GM19043 (cell line): ENCODE measurements around the gene LSP1.
"Not testable (repeated sequence)": the region's sequence is repeated elsewhere in the genome, so short reads cannot be mapped to it uniquely, and the experiment has no call there.

Experiments
- ATAC-seq: cut with Tn5 transposase; IDR thresholded peaks from one replicate; pipeline ENCODE4 v1.9.1; 2021; ENCODE audit warnings: low read depth; ENCODE audit not compliant: unreplicated experiment

The LSP1 gene

GRCh38 chr11:1875093-1875850, 22.4 kb downstream of the LSP1 start:
- ATAC-seq: no peak

GRCh38 chr11:1875851-1876301, 23.0 kb downstream of the LSP1 start:
- ATAC-seq: not testable (repeated sequence)

- no peak for ATAC-seq
Measured at GRCh38 chr11:1876361-1877063, 23.6 kb downstream of the LSP1 start.

- ATAC-seq: no peak
Measured at GRCh38 chr11:1877211-1878136, 24.6 kb downstream of the LSP1 start.

GRCh38 chr11:1878137-1879031, 25.5 kb downstream of the LSP1 start:
- no peak for ATAC-seq

GRCh38 chr11:1879342-1879940, 26.6 kb downstream of the LSP1 start:
- no peak for ATAC-seq

- no peak for ATAC-seq
Measured at GRCh38 chr11:1879941-1880720, 27.2 kb downstream of the LSP1 start.

GRCh38 chr11:1880746-1881441, 28.0 kb downstream of the LSP1 start:
- ATAC-seq: no peak

GRCh38 chr11:1881442-1882264, 28.8 kb downstream of the LSP1 start:
- ATAC-seq: no peak

GRCh38 chr11:1882265-1883238, 29.7 kb downstream of the LSP1 start:
- no peak for ATAC-seq

GRCh38 chr11:1883346-1884302, 30.7 kb downstream of the LSP1 start:
- no peak for ATAC-seq

- ATAC-seq: no peak
Measured at GRCh38 chr11:1884303-1884700, 31.4 kb downstream of the LSP1 start.

GRCh38 chr11:1886551-1886950, 33.7 kb downstream of the LSP1 start:
- not testable (repeated sequence) for ATAC-seq

GRCh38 chr11:1887451-1888346, 34.8 kb downstream of the LSP1 start:
- ATAC-seq: no peak
